ENCODE measurements around the gene TMEM178B.

Gene TMEM178B

GRCh38 chr7:141221007-141221612 is 147.2 kb downstream of the TMEM178B start:
- H3K36me3 ChIP-seq (ENCODE audit: control insufficient read depth in 2 of 2, insufficient read depth in 1 of 2, low read length in 2 of 2), result no peaks in the 10 kb centered on the region
- TF ChIP-seq HIC1 (tag by site-specific recombination; IDR thresholded peaks at IDR 0.05) (no peak), REST (tag by site-specific recombination; IDR thresholded peaks at IDR 0.05) (peak; percentile 94)
- H3K9me3 ChIP-seq (ENCODE audit: control insufficient read depth, insufficient read depth, low read depth, low read length), result no peaks in the 10 kb centered on the region
- POLR2A ChIA-PET, result no interaction called here
- no peak overlapping the region for H3K4me3 ChIP-seq (ENCODE audit: low read depth, low read length)
- no peak overlapping the region for H3K27ac ChIP-seq (ENCODE audit: extremely low read depth, low read depth, low read length)
- CTCF ChIA-PET, result interaction anchor here (0.6 to 1.6 kb wide), 5 partner anchors 15 to 296 kb away, joined by 3 to 7 read pairs (median 4); partner anchors contain the start of gene MRPS33
- no peaks in the 10 kb centered on the region for H3K4me1 ChIP-seq (ENCODE audit: control insufficient read depth, insufficient read depth, low read length)

GRCh38 chr7:141225916-141226618 is 152.2 kb downstream of the TMEM178B start:
- POLR2A ChIA-PET, result no interaction called here
- CTCF ChIA-PET, result interaction anchor here (0.6 to 1.0 kb wide), 2 partner anchors 154 to 157 kb away, joined by 3 to 4 read pairs; no protein-coding TSS in a partner anchor
- H3K36me3 ChIP-seq (ENCODE audit: control insufficient read depth in 2 of 2, insufficient read depth in 1 of 2, low read length in 2 of 2), result no peaks in the 10 kb centered on the region
- no peak for TF ChIP-seq ZNF473 (tag by site-specific recombination; IDR thresholded peaks at IDR 0.05)
- no peak for TF ChIP-seq ZNF341 (tag by site-specific recombination; IDR thresholded peaks at IDR 0.05; ENCODE audit: low read depth)
- TF ChIP-seq HOXD13 (CRISPR knock-in tag; IDR thresholded peaks at IDR 0.05; ENCODE audit: borderline replicate concordance), result no peak
- no peak for TF ChIP-seq MYNN (tag by site-specific recombination; IDR thresholded peaks at IDR 0.05; ENCODE audit: borderline replicate concordance)
- no peak for TF ChIP-seq ZBTB1 (tag by site-specific recombination; IDR thresholded peaks at IDR 0.05)
- no peak for TF ChIP-seq PBX3 (CRISPR knock-in tag; IDR thresholded peaks at IDR 0.05)
- TF ChIP-seq ZNF513 (tag by site-specific recombination; IDR thresholded peaks at IDR 0.05), result no peak
- no peak for TF ChIP-seq ZNF76 (tag by site-specific recombination; IDR thresholded peaks at IDR 0.05; ENCODE audit: borderline replicate concordance, low read depth)
- TF ChIP-seq SCRT2 (tag by site-specific recombination; IDR thresholded peaks at IDR 0.05), result no peak
- TF ChIP-seq ZNF184 (tag by site-specific recombination; IDR thresholded peaks at IDR 0.05), result no peak
- TF ChIP-seq KLF17 (tag by site-specific recombination; IDR thresholded peaks at IDR 0.05), result no peak
- TF ChIP-seq ZBTB6 (tag by site-specific recombination; IDR thresholded peaks at IDR 0.05), result no peak
- TF ChIP-seq ZNF169 (tag by site-specific recombination; IDR thresholded peaks at IDR 0.05), result no peak
- no peak for TF ChIP-seq ZNF629 (tag by site-specific recombination; IDR thresholded peaks at IDR 0.05)
- no peak for TF ChIP-seq ZBTB10 (tag by site-specific recombination; IDR thresholded peaks at IDR 0.05)
- no peak for TF ChIP-seq ZNF266 (tag by site-specific recombination; IDR thresholded peaks at IDR 0.05; ENCODE audit: low read depth)
- no peak for TF ChIP-seq GLIS1 (tag by site-specific recombination; IDR thresholded peaks at IDR 0.05)

More at GRCh38 chr7:141225916-141226618, 152.2 kb downstream of the TMEM178B start:
- Histone ChIP-seq H3K9me3 (ENCODE audit: control insufficient read depth, insufficient read depth, low read depth, low read length) (no peaks in the 10 kb centered on the region), H3K4me1 (ENCODE audit: control insufficient read depth, insufficient read depth, low read length) (no peaks in the 10 kb centered on the region), H3K4me3 (ENCODE audit: low read depth, low read length) (no peak overlapping the region), H3K27ac (ENCODE audit: extremely low read depth, low read depth, low read length) (no peak overlapping the region)
